HG03354 (cell line): ENCODE results near the gene PARG.
"Not testable (repeated sequence)": the region's sequence is repeated elsewhere in the genome, so short reads cannot be mapped to it uniquely, and the experiment has no call there.

Source experiments
- ATAC-seq: cut with Tn5 transposase; IDR thresholded peaks from one replicate; pipeline ENCODE4 v1.9.1; 2021; ENCODE audit warnings: mild to moderate bottlenecking; ENCODE audit not compliant: unreplicated experiment, poor library complexity, severe bottlenecking

Gene PARG

GRCh38 chr10:49834201-49834600, 107.6 kb downstream of the PARG start:
- ATAC-seq: no peak

GRCh38 chr10:49833168-49833567, 108.7 kb downstream of the PARG start:
- ATAC-seq: no peak

GRCh38 chr10:49831352-49832035, 110.3 kb downstream of the PARG start:
- no peak for ATAC-seq

DNA sequence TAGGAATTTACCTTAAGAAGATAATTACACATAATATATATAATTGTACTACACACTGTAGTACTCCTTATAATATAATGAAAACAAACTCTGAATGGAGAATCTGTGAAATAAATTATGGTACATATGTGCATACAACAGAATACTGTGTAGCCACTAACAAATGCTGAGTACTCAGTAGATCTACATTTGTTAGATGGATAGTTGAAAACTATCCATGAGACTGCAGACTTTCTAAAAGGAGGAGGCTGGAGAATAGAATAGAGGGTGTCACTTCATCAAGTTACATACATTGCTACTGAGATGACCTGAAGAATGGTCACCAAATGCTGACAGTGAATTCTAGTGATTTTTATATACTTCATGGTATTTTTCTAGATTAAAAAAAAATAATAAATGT, 111.0 kb downstream of the PARG start:
- no peak for ATAC-seq

- no peak for ATAC-seq
Observed at GRCh38 chr10:49830016-49830415, 111.8 kb downstream of the PARG start.

- no peak for ATAC-seq
Observed at GRCh38 chr10:49827297-49827696, 114.5 kb downstream of the PARG start.

GRCh38 chr10:49819234-49819958, 122.4 kb downstream of the PARG start:
- no peak for ATAC-seq

GRCh38 chr10:49817845-49818244, 124.0 kb downstream of the PARG start:
- no peak for ATAC-seq

- ATAC-seq: no peak
Observed at GRCh38 chr10:49803988-49804387, 137.8 kb downstream of the PARG start.

- ATAC-seq: no peak
Observed at GRCh38 chr10:49798275-49798674, 143.6 kb downstream of the PARG start.

GRCh38 chr10:49791100-49791499, 150.7 kb downstream of the PARG start:
- ATAC-seq: no peak

GRCh38 chr10:49784681-49785080, 157.1 kb downstream of the PARG start:
- ATAC-seq: no peak

DNA sequence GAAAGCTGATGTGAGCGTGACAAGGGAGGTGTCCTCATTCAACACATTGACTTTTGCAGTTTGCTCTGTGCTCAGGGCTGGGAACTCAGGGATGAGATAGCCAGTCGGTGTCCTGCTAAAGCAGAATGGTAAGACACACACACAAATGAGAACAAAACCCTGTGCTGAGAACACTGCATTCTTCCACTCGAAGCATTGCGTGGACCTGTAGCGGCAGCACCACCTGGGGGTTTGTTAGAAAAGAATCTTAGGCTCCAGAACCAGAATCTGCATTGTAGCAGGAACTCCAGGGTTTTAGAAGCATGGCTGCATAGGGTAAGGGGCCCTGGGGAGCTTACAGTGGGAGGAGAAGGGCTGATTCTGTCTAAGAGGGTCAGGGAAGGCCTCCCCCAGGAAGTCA, 158.2 kb downstream of the PARG start:
- ATAC-seq: no peak

- no peak for ATAC-seq
Observed at GRCh38 chr10:49781247-49781646, 160.6 kb downstream of the PARG start.

- ATAC-seq: no peak
Observed at GRCh38 chr10:49778197-49778596, 163.6 kb downstream of the PARG start.

- no peak for ATAC-seq
Observed at GRCh38 chr10:49776851-49777250, 165.0 kb downstream of the PARG start.

DNA sequence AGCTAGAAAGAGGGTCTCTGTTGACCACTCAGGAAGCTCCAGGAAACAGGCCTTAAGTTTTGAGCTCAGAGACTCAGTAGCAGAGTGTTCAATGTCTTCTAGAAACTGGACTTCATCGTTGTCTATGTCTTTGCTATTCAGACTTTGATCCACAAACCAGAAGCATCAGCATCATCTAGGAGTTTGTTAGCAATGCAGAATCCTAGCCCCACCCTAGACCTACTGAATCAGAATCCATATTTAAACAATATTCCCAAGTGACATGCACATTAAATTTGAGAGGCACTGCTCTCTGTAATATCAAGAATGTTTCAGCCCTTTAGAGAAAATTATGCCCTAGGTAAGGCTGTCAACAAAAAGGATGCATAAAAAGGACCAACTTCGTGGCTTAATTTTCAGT, 166.8 kb downstream of the PARG start:
- no peak for ATAC-seq

GRCh38 chr10:49772944-49773343, 168.9 kb downstream of the PARG start:
- not testable (repeated sequence) for ATAC-seq

- not testable (repeated sequence) for ATAC-seq
Observed at GRCh38 chr10:49771046-49771445, 170.8 kb downstream of the PARG start.

- no peak for ATAC-seq
Observed at GRCh38 chr10:49769692-49770091, 172.1 kb downstream of the PARG start.

DNA sequence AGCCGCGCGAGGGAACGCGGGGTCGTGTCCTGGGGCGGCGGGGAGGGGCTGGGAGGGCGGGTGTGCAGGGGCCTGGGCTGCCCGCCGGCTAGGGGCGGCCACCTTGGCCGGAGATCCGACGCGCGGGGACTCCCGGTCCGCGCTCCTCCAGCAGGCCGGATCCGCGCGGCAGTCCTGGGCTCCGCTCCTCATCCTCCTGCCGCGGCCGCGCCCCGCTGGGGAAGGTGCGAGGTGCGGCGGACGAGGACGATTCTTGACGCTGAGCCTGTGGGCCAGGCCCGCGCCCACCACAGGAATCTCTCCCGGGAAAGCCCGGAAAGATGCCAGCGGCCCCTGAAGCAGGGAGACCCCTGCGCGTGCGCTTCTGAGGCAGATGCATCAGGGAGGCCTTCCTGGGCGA, 173.1 kb downstream of the PARG start:
- no peak for ATAC-seq
